Sigmoid colon (tissue), 7 donors: ENCODE results near the gene EXO1. TPM values are rescaled to one million over a fixed set of nuclear protein-coding genes. Genes with fewer than 3 reads are reported as not detected.

Experiments
- DNase-seq: peaks from one replicate; pipeline ENCODE4 v3.0.0-alpha.2; 2019
- H3K27ac ChIP-seq, 4 donors: fragments of 200-600 bp; sonication (generic); one replicate each; pipeline ENCODE4 v1.5.1; 2016 to 2019; ENCODE audit warnings: mild to moderate bottlenecking in 1 of 4
- H3K27me3 ChIP-seq, 3 donors: fragments of 200-600 bp; sonication (generic); one replicate each; pipeline ENCODE4 v1.5.1; 2019; ENCODE audit warnings: mild to moderate bottlenecking in 1 of 3
- H3K36me3 ChIP-seq, 4 donors: fragments of 200-600 bp; sonication (generic); one replicate each; pipeline ENCODE4 v1.5.1; 2016 to 2019
- H3K4me1 ChIP-seq, 4 donors: fragments of 200-600 bp; sonication (generic); one replicate each; pipeline ENCODE4 v1.5.1; 2017 to 2019
- H3K4me3 ChIP-seq, 4 donors: fragments of 200-600 bp; sonication (generic); one replicate each; pipeline ENCODE4 v1.5.1; 2017 to 2019; ENCODE audit warnings: mild to moderate bottlenecking in 2 of 4, moderate library complexity in 1 of 4
- H3K9me3 ChIP-seq, 4 donors: fragments of 200-600 bp in 3 of 4; sonication (generic) in 3 of 4; one replicate each; pipeline versions ENCODE4 v1.5.1 to v1.6.1; 2013 to 2019
- CTCF ChIP-seq, 4 experiments: fragments of 450-650 bp in 3 of 4; fragments of 200-600 bp in 1 of 4; IDR thresholded peaks; one replicate each; pipeline ENCODE4 v1.5.1; 2016 to 2019; ENCODE audit warnings: antibody characterized with exemption in 4 of 4, mild to moderate bottlenecking in 3 of 4, moderate library complexity in 2 of 4
- EP300 ChIP-seq, 4 donors: sonication (generic); formaldehyde crosslinking; IDR thresholded peaks; one replicate each; pipeline ENCODE4 v1.6.1; 2017; ENCODE audit warnings: antibody characterized with exemption in 4 of 4
- POLR2A ChIP-seq, 2 donors: fragments of 450-650 bp; IDR thresholded peaks; one replicate each; pipeline ENCODE4 v1.6.1; 2016; ENCODE audit warnings: antibody characterized with exemption in 2 of 2, mild to moderate bottlenecking in 2 of 2, moderate library complexity in 2 of 2
- POLR2AphosphoS5 ChIP-seq, 4 donors: sonication (generic); formaldehyde crosslinking; IDR thresholded peaks; one replicate each; pipeline ENCODE4 v1.6.1; 2017; ENCODE audit warnings: antibody characterized with exemption in 4 of 4
- WGBS, 2 donors: extraction: QIAGEN DNeasy Blood & Tissue Kit; methylation state at CpG; one replicate each; pipeline ENCODE4 v1.1.7; 2013; 5-methylcytosine and 5-hydroxymethylcytosine counted together
- intact Hi-C: fragments of 100-400 bp; cut with DNase I; formaldehyde crosslinking; loops from one replicate; pipeline ENCODE4 v1.15.1; 2023
- polyA plus RNA-seq, 3 donors: library from polyadenylated mRNA; stranded (reverse); fragments of 200-250 nt; gene quantifications; one replicate each; pipeline ENCODE4 v1.2.3, GENCODE V29; 2013
- total RNA-seq, 4 donors: library from RNA; depleted of rRNA; stranded (reverse); fragments of >200 nt; gene quantifications; one replicate each; pipeline ENCODE4 v1.1.0, GENCODE V29; 2016
- donor health status: healthy with polysubstance abuse.
- donor health status: Bipolar disorder and iron deficiency.
- donor health status: healthy.

The EXO1 gene
- total and polyA plus RNA-seq, 7 donors = under 0.01 to 3.4 (median 0.71) TPM; not detected in 2

- Histone ChIP-seq H3K36me3 (no peaks in the 10 kb centered on the region), H3K9me3 (no peaks in the 10 kb centered on the region), H3K4me3 (no peak overlapping the region), H3K27me3 (no peaks in the 10 kb centered on the region), H3K27ac (no peak overlapping the region), H3K4me1 (peaks cover 0 to 3% (median 0%) of the 10 kb centered on the region in 4 donors)
- TF ChIP-seq EP300 (IDR thresholded peaks at IDR 0.05) (no peak), POLR2AphosphoS5 (IDR thresholded peaks at IDR 0.05) (no peak), CTCF (IDR thresholded peaks at IDR 0.05) (no peak), POLR2A (IDR thresholded peaks at IDR 0.05) (no peak)
- DNase-seq = no peak
- 54 to 79% methylated on average over 1 of the region's 1 CpG for WGBS, 2 donors
- intact Hi-C loops = no loop called here
Observed at GRCh38 chr1:241817331-241817792, 30.6 kb upstream of the EXO1 start.

GRCh38 chr1:241817956-241818612 is 29.9 kb upstream of the EXO1 start:
- H3K4me1 ChIP-seq = peaks cover 0 to 3% (median 0%) of the 10 kb centered on the region in 4 donors
- intact Hi-C loops = no loop called here
- no peaks in the 10 kb centered on the region for H3K27me3 ChIP-seq
- H3K4me3 ChIP-seq = no peak overlapping the region
- DNase-seq = no peak
- H3K27ac ChIP-seq = no peak overlapping the region
- WGBS, 2 donors = 55 to 59% methylated on average over 3 of the region's 3 CpGs
- no peaks in the 10 kb centered on the region for H3K36me3 ChIP-seq
- no peaks in the 10 kb centered on the region for H3K9me3 ChIP-seq
- TF ChIP-seq CTCF (IDR thresholded peaks at IDR 0.05) (no peak), EP300 (IDR thresholded peaks at IDR 0.05) (no peak), POLR2AphosphoS5 (IDR thresholded peaks at IDR 0.05) (no peak), POLR2A (IDR thresholded peaks at IDR 0.05) (no peak)

- H3K4me3 ChIP-seq = no peak overlapping the region
- H3K27me3 ChIP-seq = no peaks in the 10 kb centered on the region
- H3K9me3 ChIP-seq = no peaks in the 10 kb centered on the region
- H3K4me1 ChIP-seq = peaks cover 0 to 3% (median 0%) of the 10 kb centered on the region in 4 donors
- no peak for DNase-seq
- 80 to 84% methylated on average over 4 of the region's 4 CpGs for WGBS, 2 donors
- intact Hi-C loops = no loop called here
- H3K27ac ChIP-seq = no peak overlapping the region
- TF ChIP-seq POLR2A (IDR thresholded peaks at IDR 0.05) (no peak), EP300 (IDR thresholded peaks at IDR 0.05) (no peak), CTCF (IDR thresholded peaks at IDR 0.05) (no peak), POLR2AphosphoS5 (IDR thresholded peaks at IDR 0.05) (no peak)
- H3K36me3 ChIP-seq = no peaks in the 10 kb centered on the region
Observed at GRCh38 chr1:241819340-241819866, 28.6 kb upstream of the EXO1 start.

GRCh38 chr1:241821363-241821762 is 26.6 kb upstream of the EXO1 start:
- 85 to 87% methylated on average over 4 of the region's 4 CpGs for WGBS, 2 donors
- H3K27me3 ChIP-seq = no peaks in the 10 kb centered on the region
- H3K27ac ChIP-seq = no peak overlapping the region
- peaks cover 0 to 3% (median 0%) of the 10 kb centered on the region in 4 donors for H3K4me1 ChIP-seq
- intact Hi-C loops = no loop called here
- no peaks in the 10 kb centered on the region for H3K36me3 ChIP-seq
- no peak for DNase-seq
- TF ChIP-seq POLR2A (IDR thresholded peaks at IDR 0.05) (no peak), CTCF (IDR thresholded peaks at IDR 0.05) (no peak), POLR2AphosphoS5 (IDR thresholded peaks at IDR 0.05) (no peak), EP300 (IDR thresholded peaks at IDR 0.05) (no peak)
- H3K4me3 ChIP-seq = no peak overlapping the region
- no peaks in the 10 kb centered on the region for H3K9me3 ChIP-seq
